Spleen (tissue), 11 donors: Measurements from ENCODE around the gene CYP3A4. TPM values are rescaled to one million over a fixed set of nuclear protein-coding genes. Genes with fewer than 3 reads are reported as not detected.
"Not testable (repeated sequence)": the region's sequence is repeated elsewhere in the genome, so short reads cannot be mapped to it uniquely, and the experiment has no call there.

Source experiments
- DNase-seq: peaks from one replicate; pipeline ENCODE4 v3.0.0-alpha.2; 2020
- H3K27ac ChIP-seq, 8 donors: fragments of 200-600 bp; sonication (generic) in 7 of 8; 1 replicate in 4 of 8; 2 replicates in 4 of 8; pipeline versions ENCODE4 v1.5.0 to v1.8.0; 2016 to 2021; ENCODE audit warnings: inconsistent platforms in 4 of 8, mild to moderate bottlenecking in 4 of 8, moderate library complexity in 1 of 8
- H3K27me3 ChIP-seq, 7 donors: fragments of 200-600 bp; sonication (generic) in 6 of 7; replicated peaks in 1 of 7; 1 replicate in 4 of 7; 2 replicates in 3 of 7; pipeline versions ENCODE4 v1.5.0 to v1.8.0; 2016 to 2021; ENCODE audit warnings: inconsistent platforms in 3 of 7, mild to moderate bottlenecking in 1 of 7
- H3K36me3 ChIP-seq, 6 donors: fragments of 200-600 bp; sonication (generic) in 5 of 6; 1 replicate in 4 of 6; 2 replicates in 2 of 6; pipeline versions ENCODE4 v1.5.0 to v1.8.0; 2016 to 2021; ENCODE audit warnings: inconsistent platforms in 2 of 6
- H3K4me1 ChIP-seq, 6 donors: fragments of 200-600 bp; sonication (generic) in 5 of 6; 1 replicate in 3 of 6; 2 replicates in 3 of 6; pipeline versions ENCODE4 v1.5.0 to v1.8.0; 2016 to 2021; ENCODE audit warnings: inconsistent platforms in 3 of 6
- H3K4me3 ChIP-seq, 8 donors: fragments of 200-600 bp; sonication (generic) in 7 of 8; 1 replicate in 4 of 8; 2 replicates in 4 of 8; pipeline versions ENCODE4 v1.5.0 to v1.8.0; 2016 to 2021; ENCODE audit warnings: inconsistent platforms in 4 of 8, mild to moderate bottlenecking in 4 of 8, moderate library complexity in 2 of 8
- H3K9me3 ChIP-seq, 8 donors: fragments of 200-600 bp; sonication (generic) in 7 of 8; 1 replicate in 4 of 8; 2 replicates in 4 of 8; pipeline versions ENCODE4 v1.5.0 to v1.8.0; 2016 to 2021; ENCODE audit warnings: inconsistent platforms in 4 of 8
- POLR2A ChIP-seq, 3 donors: fragments of 450-650 bp; IDR thresholded peaks; one replicate each; pipeline ENCODE4 v1.5.1; 2017; ENCODE audit warnings: antibody characterized with exemption in 3 of 3, mild to moderate bottlenecking in 1 of 3
- POLR2AphosphoS5 ChIP-seq, 3 donors: sonication (generic); formaldehyde crosslinking; IDR thresholded peaks; one replicate each; pipeline ENCODE4 v1.5.1; 2017; ENCODE audit warnings: antibody characterized with exemption in 3 of 3
- WGBS, 5 donors: extraction: QIAGEN DNeasy Blood & Tissue Kit in 3 of 5; methylation state at CpG; one replicate each; pipeline versions ENCODE4 v1.1.5 to v1.1.7; 2013 to 2018; 5-methylcytosine and 5-hydroxymethylcytosine counted together
- intact Hi-C: fragments of 100-400 bp; cut with DNase I; formaldehyde crosslinking; loops from one replicate; pipeline ENCODE4 v1.15.0; 2023; ENCODE audit warnings: low total_unique reads
- polyA plus RNA-seq, 3 donors: library from polyadenylated mRNA; stranded (reverse); fragments of 200-250 nt; gene quantifications; one replicate each; pipeline ENCODE4 v1.2.1, GENCODE V29; 2013
- total RNA-seq, 7 donors: library from RNA; depleted of rRNA in 3 of 7; stranded (reverse); fragments of >200 nt in 3 of 7; fragmentation: NEBNext Ultra II Directional in 4 of 7; extraction: Animal tissue kit (Norgen Biotek cat#: 25700) in 4 of 7; gene quantifications; one replicate each; pipeline versions ENCODE4 v1.1.0 to v1.2.1, GENCODE V29; 2016 to 2021
- TF ChIP-seq, protein P1 (sequence below), 11 experiments: fragments of 200-600 bp in 7 of 11; fragments of 450-650 bp in 4 of 11; sonication (generic) in 4 of 11; IDR thresholded peaks in 8 of 11; conservative IDR thresholded peaks in 3 of 11; 1 replicate in 7 of 11; 2 replicates in 4 of 11; pipeline versions ENCODE4 v1.4.0 to v1.8.0; 2016 to 2021; ENCODE audit warnings: antibody characterized with exemption in 11 of 11, inconsistent platforms in 4 of 11, mild to moderate bottlenecking in 1 of 11
- donor health status: healthy with polysubstance abuse.
- donor health status: DM: no; HTN: no; CAD: no; lungs with moderate emphysema.
- donor health status: DM: no; HTN: no; CAD: no.
- donor health status: Bipolar disorder and iron deficiency.
- donor health status: healthy.
- donor health status: DM: no; HTN: no; CAD: no.
- donor health status: DM: yes; HTN: yes; CAD: no.

CYP3A4 gene
- total and polyA plus RNA-seq, 10 donors, result not detected

DNA sequence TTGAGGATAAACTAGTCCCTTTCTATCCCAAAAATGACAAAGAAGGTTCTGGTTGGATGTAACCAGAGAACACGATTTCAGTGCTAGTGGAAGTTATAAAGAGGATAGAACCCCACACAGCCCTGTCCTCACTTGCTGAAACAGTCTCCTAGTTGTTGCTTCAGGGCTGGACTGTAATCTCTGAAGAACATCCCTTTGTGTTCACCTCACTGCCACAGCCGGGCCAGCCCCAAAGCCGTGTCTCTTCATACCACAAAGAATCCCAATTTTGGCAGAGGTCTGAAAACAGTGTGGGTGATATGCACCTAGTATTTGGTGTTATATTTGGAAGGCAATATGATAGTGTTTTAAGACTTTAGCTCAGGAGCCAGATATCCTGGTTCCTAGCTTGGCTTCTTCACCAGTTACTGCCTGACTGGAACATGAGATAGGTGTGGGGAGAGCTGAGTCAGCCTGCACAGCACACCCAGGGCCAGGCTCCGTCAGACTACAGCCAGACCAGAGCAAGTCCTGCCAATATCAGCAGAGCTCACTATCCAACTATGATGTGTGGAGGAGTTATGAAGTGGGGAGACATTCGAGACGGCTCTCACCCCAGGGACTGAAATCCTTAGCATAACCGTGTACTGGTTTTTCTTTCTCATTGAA, 21.2 kb downstream of the CYP3A4 start:
- Histone ChIP-seq H3K27me3 (peaks cover 0 to 12% (median 0%) of the 10 kb centered on the region in 7 donors), H3K4me3 (no peak overlapping the region), H3K36me3 (no peaks in the 10 kb centered on the region), H3K9me3 (no peaks in the 10 kb centered on the region), H3K27ac (no peak overlapping the region), H3K4me1 (peaks cover 0 to 5% (median 0%) of the 10 kb centered on the region in 6 donors)
- intact Hi-C loops, result no loop called here
- TF ChIP-seq POLR2AphosphoS5 (IDR thresholded peaks at IDR 0.05) (no peak), POLR2A (IDR thresholded peaks at IDR 0.05) (no peak)
- TF ChIP-seq, protein P1, sequence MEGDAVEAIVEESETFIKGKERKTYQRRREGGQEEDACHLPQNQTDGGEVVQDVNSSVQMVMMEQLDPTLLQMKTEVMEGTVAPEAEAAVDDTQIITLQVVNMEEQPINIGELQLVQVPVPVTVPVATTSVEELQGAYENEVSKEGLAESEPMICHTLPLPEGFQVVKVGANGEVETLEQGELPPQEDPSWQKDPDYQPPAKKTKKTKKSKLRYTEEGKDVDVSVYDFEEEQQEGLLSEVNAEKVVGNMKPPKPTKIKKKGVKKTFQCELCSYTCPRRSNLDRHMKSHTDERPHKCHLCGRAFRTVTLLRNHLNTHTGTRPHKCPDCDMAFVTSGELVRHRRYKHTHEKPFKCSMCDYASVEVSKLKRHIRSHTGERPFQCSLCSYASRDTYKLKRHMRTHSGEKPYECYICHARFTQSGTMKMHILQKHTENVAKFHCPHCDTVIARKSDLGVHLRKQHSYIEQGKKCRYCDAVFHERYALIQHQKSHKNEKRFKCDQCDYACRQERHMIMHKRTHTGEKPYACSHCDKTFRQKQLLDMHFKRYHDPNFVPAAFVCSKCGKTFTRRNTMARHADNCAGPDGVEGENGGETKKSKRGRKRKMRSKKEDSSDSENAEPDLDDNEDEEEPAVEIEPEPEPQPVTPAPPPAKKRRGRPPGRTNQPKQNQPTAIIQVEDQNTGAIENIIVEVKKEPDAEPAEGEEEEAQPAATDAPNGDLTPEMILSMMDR (IDR thresholded peaks at IDR 0.05 in 8 of 11, conservative IDR thresholded peaks at IDR 0.05 in 3 of 11), result no peak
- no peak for DNase-seq
- 84 to 89% (median 85%) methylated on average over 7 of the region's 7 CpGs for WGBS, 5 donors

DNA sequence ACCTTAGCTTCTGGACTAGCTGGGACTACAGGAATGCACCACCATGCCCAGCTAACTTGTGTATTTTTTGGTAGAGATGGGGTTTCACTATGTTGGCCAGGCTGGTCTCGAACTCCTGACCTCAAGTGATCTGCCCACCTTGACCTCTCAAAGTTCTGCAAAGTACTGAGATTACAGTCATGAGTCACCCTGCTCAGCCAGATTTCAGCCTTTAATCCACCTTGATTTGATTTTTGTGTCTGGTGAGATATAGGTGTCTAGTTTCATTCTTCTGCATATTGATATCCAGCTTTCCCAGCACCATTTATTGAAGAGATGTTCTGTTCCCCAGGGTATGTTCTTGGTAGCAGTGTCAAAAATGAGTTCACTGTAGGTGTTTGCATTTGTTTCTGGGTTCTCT, 28.9 kb downstream of the CYP3A4 start:
- intact Hi-C loops, result no loop called here
- no peak overlapping the region for H3K4me3 ChIP-seq
- H3K4me1 ChIP-seq, result no peaks in the 10 kb centered on the region
- no peaks in the 10 kb centered on the region for H3K36me3 ChIP-seq
- TF ChIP-seq, protein P1 (IDR thresholded peaks at IDR 0.05 in 8 of 11, conservative IDR thresholded peaks at IDR 0.05 in 3 of 11), result no peak
- TF ChIP-seq POLR2A (IDR thresholded peaks at IDR 0.05) (no peak), POLR2AphosphoS5 (IDR thresholded peaks at IDR 0.05) (no peak)
- H3K9me3 ChIP-seq, result no peaks in the 10 kb centered on the region
- H3K27ac ChIP-seq, result no peak overlapping the region
- H3K27me3 ChIP-seq, result peaks cover 0 to 5% (median 0%) of the 10 kb centered on the region in 7 donors
- DNase-seq, result no peak
- 74 to 92% (median 76%) methylated on average over 1 of the region's 1 CpG for whole genome bisulfite sequencing, 5 donors

DNA sequence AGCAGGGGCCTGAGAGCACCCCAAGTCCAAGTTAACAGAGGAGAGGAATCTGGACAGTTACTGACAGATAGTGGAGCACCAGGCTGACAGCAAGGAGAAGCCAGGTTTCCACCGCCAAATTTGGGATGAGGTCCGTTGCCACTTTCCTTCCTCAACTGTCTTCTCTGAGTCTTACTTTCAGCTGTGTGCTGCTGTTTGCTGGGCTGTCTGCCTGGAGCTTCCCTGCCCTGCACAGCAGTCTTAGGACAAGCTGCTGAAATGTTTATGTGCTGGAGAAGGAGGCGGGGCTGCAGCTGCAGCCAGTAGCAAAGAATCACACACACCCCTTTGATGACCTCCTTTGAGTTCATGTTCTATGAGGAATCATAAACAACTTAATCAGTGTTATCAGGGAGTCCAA, 31.6 kb downstream of the CYP3A4 start:
- H3K4me1 ChIP-seq, result no peaks in the 10 kb centered on the region
- TF ChIP-seq, protein P1 (IDR thresholded peaks at IDR 0.05 in 8 of 11, conservative IDR thresholded peaks at IDR 0.05 in 3 of 11), result no peak
- TF ChIP-seq POLR2A (IDR thresholded peaks at IDR 0.05) (no peak), POLR2AphosphoS5 (IDR thresholded peaks at IDR 0.05) (no peak)
- WGBS, 5 donors, result 68 to 85% (median 71%) methylated on average over 3 of the region's 3 CpGs
- H3K4me3 ChIP-seq, result no peak overlapping the region
- peaks cover 0 to 5% (median 0%) of the 10 kb centered on the region in 7 donors for H3K27me3 ChIP-seq
- H3K36me3 ChIP-seq, result no peaks in the 10 kb centered on the region
- intact Hi-C loops, result no loop called here
- H3K9me3 ChIP-seq, result no peaks in the 10 kb centered on the region
- H3K27ac ChIP-seq, result no peak overlapping the region
- DNase-seq, result no peak

DNA sequence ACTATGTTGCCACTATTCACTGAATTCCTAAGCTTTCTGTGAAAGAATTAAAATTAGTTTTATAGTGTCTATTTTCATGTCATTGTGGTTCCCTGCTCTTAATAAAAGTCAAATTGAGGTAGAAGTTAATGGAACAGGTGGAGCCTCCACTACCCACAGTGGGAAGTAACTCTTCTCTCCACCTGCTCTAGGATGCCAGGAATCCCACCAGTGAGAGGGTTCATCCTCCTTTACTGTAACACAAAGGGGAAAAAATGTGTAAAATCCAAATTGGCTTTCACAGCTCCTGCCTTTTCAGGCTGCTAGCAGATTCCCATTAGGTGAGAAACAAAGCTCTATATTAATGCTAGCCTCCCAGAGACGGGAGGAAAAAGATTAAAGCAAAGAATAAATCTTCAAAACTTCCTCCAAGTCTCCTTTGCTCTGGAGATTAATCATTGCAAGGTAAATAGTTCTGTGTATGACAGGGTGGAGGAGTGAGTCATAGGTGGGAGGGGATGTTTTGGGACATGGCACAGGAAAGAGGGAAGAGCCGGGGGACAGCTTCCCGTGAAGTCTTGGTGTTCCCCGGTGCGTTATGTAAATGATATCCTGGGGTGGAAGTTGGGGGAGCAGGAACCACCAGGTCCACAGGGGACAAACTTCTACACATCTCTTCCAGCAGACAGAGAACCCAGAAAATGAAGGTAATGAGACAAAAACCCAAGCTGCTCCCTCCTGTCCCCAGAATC, 32.5 kb downstream of the CYP3A4 start:
- H3K27me3 ChIP-seq, H3K36me3 ChIP-seq, H3K4me3 ChIP-seq, H3K4me1 ChIP-seq, DNase-seq, H3K9me3 ChIP-seq, intact Hi-C loops, H3K27ac ChIP-seq: not testable (repeated sequence)
- WGBS, 5 donors, result 11 to 15% (median 14%) methylated on average over 5 of the region's 5 CpGs
